ENCODE results near the gene TMEM273. TPM values are rescaled to one million over a fixed set of nuclear protein-coding genes. Genes with fewer than 3 reads are reported as not detected.
A peak's percentile ranks its signal among the peaks of the same experiment; 100 is the strongest.

The TMEM273 gene
- total RNA-seq, 2 donors from 2014 or later, result 4.3 to 9.3 TPM

GRCh38 chr10:49108656-49109055 lies 79.5 kb downstream of the TMEM273 start:
- ATAC-seq, result no peak
- Histone ChIP-seq H3K36me3 (replicated peaks in 1 of 2; ENCODE audit: insufficient read depth in 1 of 2, low read depth in 2 of 2) (no peaks in the 10 kb centered on the region), H3K27me3 (no peaks in the 10 kb centered on the region), H3K4me1 (peaks cover 10% of the 10 kb centered on the region), H3K9me3 (no peaks in the 10 kb centered on the region), H3K27ac (no peak overlapping the region), H3K4me3 (no peak overlapping the region)
- no peak for TF ChIP-seq CTCF (IDR thresholded peaks at IDR 0.05)
- no peak for TF ChIP-seq POLR2A (IDR thresholded peaks at IDR 0.05)
- intact Hi-C loops (cut with DNase I), result no loop called here
- WGBS, 2 donors, result 86 to 90% methylated on average over 5 to 7 of the region's 7 CpGs
- DNase-seq, result no peak

GRCh38 chr10:49107887-49108267 lies 80.3 kb downstream of the TMEM273 start:
- no peaks in the 10 kb centered on the region for H3K27me3 ChIP-seq
- H3K9me3 ChIP-seq, result no peaks in the 10 kb centered on the region
- H3K36me3 ChIP-seq (replicated peaks in 1 of 2; ENCODE audit: insufficient read depth in 1 of 2, low read depth in 2 of 2), result no peaks in the 10 kb centered on the region
- intact Hi-C loops (cut with DNase I), result no loop called here
- WGBS, 2 donors, result 87 to 90% methylated on average over 3 to 8 of the region's 8 CpGs
- no peak overlapping the region for H3K27ac ChIP-seq
- ATAC-seq (no peak), DNase-seq (no peak)
- TF ChIP-seq POLR2A (IDR thresholded peaks at IDR 0.05), result no peak
- no peak overlapping the region for H3K4me3 ChIP-seq
- peaks cover 10% of the 10 kb centered on the region for H3K4me1 ChIP-seq

- no peaks in the 10 kb centered on the region for H3K9me3 ChIP-seq
- H3K27ac ChIP-seq, result no peak overlapping the region
- TF ChIP-seq POLR2A (IDR thresholded peaks at IDR 0.05), result no peak
- no peak for TF ChIP-seq CTCF (IDR thresholded peaks at IDR 0.05)
- peaks cover 10% of the 10 kb centered on the region for H3K4me1 ChIP-seq
- ATAC-seq (no peak), DNase-seq (no peak)
- intact Hi-C loops (cut with DNase I), result no loop called here
- H3K4me3 ChIP-seq, result no peak overlapping the region
- WGBS, 2 donors, result 90 to 94% methylated on average over 16 to 17 of the region's 17 CpGs
- H3K36me3 ChIP-seq (replicated peaks in 1 of 2; ENCODE audit: insufficient read depth in 1 of 2, low read depth in 2 of 2), result no peaks in the 10 kb centered on the region
- no peaks in the 10 kb centered on the region for H3K27me3 ChIP-seq
Observed at GRCh38 chr10:49107111-49107886, 80.9 kb downstream of the TMEM273 start.

- peaks cover 10% of the 10 kb centered on the region for H3K4me1 ChIP-seq
Observed at GRCh38 chr10:49106451-49106850, 81.7 kb downstream of the TMEM273 start.

DNA sequence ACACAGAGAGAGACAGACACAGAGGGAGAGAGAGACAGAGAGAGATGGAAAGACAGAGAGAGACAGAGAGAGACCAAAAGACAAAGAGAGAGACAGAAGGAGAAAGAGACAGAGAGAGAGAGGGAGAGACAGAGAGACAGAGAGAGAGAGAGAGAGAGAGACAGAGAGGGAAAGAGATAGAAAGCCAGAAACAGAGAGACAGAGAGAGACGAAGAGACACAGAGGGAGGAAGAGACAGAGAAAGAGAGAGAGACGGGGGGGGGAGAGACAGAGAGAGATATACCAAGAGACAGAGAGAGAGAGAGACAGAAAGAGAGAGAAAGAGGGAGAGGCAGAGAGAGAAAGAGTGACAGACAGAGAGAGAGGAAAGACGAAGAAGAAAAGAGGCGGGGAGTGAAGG lies 83.1 kb downstream of the TMEM273 start:
- no peak for DNase-seq
- intact Hi-C loops (cut with DNase I), result no loop called here
- 69 to 83% methylated on average over 4 of the region's 4 CpGs for WGBS, 2 donors
- ATAC-seq, result no peak
- TF ChIP-seq POLR2A (IDR thresholded peaks at IDR 0.05) (no peak), CTCF (IDR thresholded peaks at IDR 0.05) (no peak)
- Histone ChIP-seq H3K27me3 (peaks cover 0 to 4% of the 10 kb centered on the region in 2 donors), H3K36me3 (replicated peaks in 1 of 2; ENCODE audit: insufficient read depth in 1 of 2, low read depth in 2 of 2) (no peaks in the 10 kb centered on the region), H3K9me3 (no peaks in the 10 kb centered on the region), H3K4me3 (no peak overlapping the region), H3K4me1 (peaks cover 10% of the 10 kb centered on the region), H3K27ac (no peak overlapping the region)

More at GRCh38 chr10:49106451-49106850, 81.7 kb downstream of the TMEM273 start:
- H3K4me3 ChIP-seq, result no peak overlapping the region
- no peaks in the 10 kb centered on the region for H3K27me3 ChIP-seq
- WGBS, 2 donors, result 38 to 48% methylated on average over 4 to 7 of the region's 7 CpGs
- no peaks in the 10 kb centered on the region for H3K9me3 ChIP-seq
- H3K36me3 ChIP-seq (replicated peaks in 1 of 2; ENCODE audit: insufficient read depth in 1 of 2, low read depth in 2 of 2), result no peaks in the 10 kb centered on the region
- ATAC-seq (peak; percentile 48), DNase-seq (peak; percentile 26 to 67 (median 42))
- intact Hi-C loops (cut with DNase I), result no loop called here
- no peak for TF ChIP-seq POLR2A (IDR thresholded peaks at IDR 0.05)
- TF ChIP-seq CTCF (IDR thresholded peaks at IDR 0.05), result no peak
- no peak overlapping the region for H3K27ac ChIP-seq

Other genes with a start within 250 kb of the TMEM273 start
- gene LRRC18, start 248.6 kb downstream of the TMEM273 start, total RNA-seq, result not detected
- gene VSTM4, start 72.9 kb downstream of the TMEM273 start, total RNA-seq, result 1 to 10 TPM; 3.4 to 5.6 TPM
- not detected for gene FAM170B, start 54.4 kb downstream of the TMEM273 start, total RNA-seq
- gene C10orf71, start 110.8 kb upstream of the TMEM273 start, total RNA-seq, result under 1 TPM; 0.26 to 0.99 TPM
- gene DRGX, start 207.7 kb upstream of the TMEM273 start, total RNA-seq, result not detected